PC-3 (cell line): ENCODE results near the gene POLR3B.

ENCODE experiments used
- EZH2 ChIP-seq: fragments of 300-600 bp; sonication (generic); IDR thresholded peaks from one replicate; pipeline ENCODE4 v1.6.1; 2017; ENCODE audit warnings: antibody characterized with exemption, mild to moderate bottlenecking, low read length; ENCODE audit not compliant: unreplicated experiment
- TF ChIP-seq, protein P1 (sequence below): fragments of 300-600 bp; sonication (generic); conservative IDR thresholded peaks from 2 replicates; pipeline ENCODE4 v1.5.1; 2017; ENCODE audit warnings: antibody characterized with exemption, low read depth, mild to moderate bottlenecking, low read length

DNA sequence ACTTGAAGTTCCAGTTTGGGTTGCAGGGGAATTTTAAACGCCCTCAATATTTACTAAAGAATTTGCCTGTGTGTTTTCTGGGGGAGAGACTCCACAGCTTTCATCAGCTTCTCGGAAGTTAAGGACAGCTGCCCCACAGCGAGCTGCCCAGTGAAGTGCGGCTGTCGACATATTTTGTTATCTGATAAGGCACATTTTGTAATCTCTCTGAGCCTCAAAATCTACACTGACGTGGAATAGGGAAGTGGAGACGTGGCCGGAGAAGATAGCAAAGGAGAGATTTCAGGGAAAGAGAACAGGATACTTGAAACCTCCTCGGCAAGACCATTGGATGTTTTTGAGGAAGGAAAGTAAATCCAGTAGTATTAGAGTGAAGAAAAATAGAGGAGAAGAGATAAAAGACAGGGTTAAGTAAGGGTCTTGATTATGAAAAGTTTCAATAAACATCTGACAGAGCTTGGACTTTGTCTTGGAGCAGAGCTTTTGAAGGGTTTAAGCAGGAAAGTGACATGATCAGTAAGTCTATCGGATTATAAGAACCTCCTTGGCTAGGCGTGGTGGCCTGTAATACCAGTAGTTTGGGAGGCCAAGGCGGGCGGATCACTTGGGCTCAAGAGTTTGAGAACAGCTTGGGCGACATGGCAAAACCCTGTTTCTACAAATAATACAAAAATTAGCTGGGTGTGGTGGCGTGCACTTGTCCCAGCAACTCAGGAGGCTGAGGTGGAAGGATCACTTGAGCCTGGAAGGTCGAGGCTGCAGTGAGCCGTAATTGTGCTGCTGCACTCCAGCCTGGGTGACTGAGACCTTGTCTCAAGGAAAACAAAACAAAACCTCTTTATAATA is 1.1 kb downstream of the POLR3B start:
- TF ChIP-seq, protein P1, sequence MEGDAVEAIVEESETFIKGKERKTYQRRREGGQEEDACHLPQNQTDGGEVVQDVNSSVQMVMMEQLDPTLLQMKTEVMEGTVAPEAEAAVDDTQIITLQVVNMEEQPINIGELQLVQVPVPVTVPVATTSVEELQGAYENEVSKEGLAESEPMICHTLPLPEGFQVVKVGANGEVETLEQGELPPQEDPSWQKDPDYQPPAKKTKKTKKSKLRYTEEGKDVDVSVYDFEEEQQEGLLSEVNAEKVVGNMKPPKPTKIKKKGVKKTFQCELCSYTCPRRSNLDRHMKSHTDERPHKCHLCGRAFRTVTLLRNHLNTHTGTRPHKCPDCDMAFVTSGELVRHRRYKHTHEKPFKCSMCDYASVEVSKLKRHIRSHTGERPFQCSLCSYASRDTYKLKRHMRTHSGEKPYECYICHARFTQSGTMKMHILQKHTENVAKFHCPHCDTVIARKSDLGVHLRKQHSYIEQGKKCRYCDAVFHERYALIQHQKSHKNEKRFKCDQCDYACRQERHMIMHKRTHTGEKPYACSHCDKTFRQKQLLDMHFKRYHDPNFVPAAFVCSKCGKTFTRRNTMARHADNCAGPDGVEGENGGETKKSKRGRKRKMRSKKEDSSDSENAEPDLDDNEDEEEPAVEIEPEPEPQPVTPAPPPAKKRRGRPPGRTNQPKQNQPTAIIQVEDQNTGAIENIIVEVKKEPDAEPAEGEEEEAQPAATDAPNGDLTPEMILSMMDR = no peak
- TF ChIP-seq EZH2 = no peak
